ENCODE data around the gene KCNN3.

KCNN3 gene

GRCh38 chr1:154716614-154717527 is 153.2 kb downstream of the KCNN3 start:
- H3F3A ChIP-seq (ENCODE audit: insufficient read depth, low read length): peaks cover 12% of the 10 kb centered on the region
- H2AFZ ChIP-seq (ENCODE audit: low read length): no peak overlapping the region
- 0 out of 2 replicates have a peak, but pooled peaks cover 3% of the 10 kb centered on the region for H3K36me3 ChIP-seq (replicated peaks; ENCODE audit: insufficient read depth, low read length)
- DNase-seq: no peak
- H3K9me2 ChIP-seq (replicated peaks; ENCODE audit: insufficient read depth, low read length): no peaks in the 10 kb centered on the region
- no peaks in the 10 kb centered on the region for H3K9me3 ChIP-seq (replicated peaks; ENCODE audit: insufficient read depth, low read length)
- no peaks in the 10 kb centered on the region for H3K79me2 ChIP-seq (ENCODE audit: low read length)
- no peak overlapping the region for H3K4me3 ChIP-seq (ENCODE audit: low read length)
- H3K9ac ChIP-seq (ENCODE audit: low read length): no peak overlapping the region
- no peaks in the 10 kb centered on the region for H3K4me1 ChIP-seq (ENCODE audit: low read length)
- H4K20me1 ChIP-seq (ENCODE audit: insufficient read depth, low read length): no peaks in the 10 kb centered on the region
- H3K27ac ChIP-seq (ENCODE audit: low read length): no peak overlapping the region
- TF ChIP-seq EZH2 (optimal IDR thresholded peaks at IDR 0.05; ENCODE audit: low read depth, low read length): no peak
- TF ChIP-seq EZH2phosphoT487 (IDR thresholded peaks at IDR 0.05; ENCODE audit: low read length): no peak
- no peak for TF ChIP-seq CTCF (IDR thresholded peaks at IDR 0.05; ENCODE audit: low read length)
- H3K4me2 ChIP-seq (ENCODE audit: low read depth, low read length): no peak overlapping the region
- no peaks in the 10 kb centered on the region for H3K27me3 ChIP-seq (replicated peaks; ENCODE audit: insufficient read depth, low read length)

DNA sequence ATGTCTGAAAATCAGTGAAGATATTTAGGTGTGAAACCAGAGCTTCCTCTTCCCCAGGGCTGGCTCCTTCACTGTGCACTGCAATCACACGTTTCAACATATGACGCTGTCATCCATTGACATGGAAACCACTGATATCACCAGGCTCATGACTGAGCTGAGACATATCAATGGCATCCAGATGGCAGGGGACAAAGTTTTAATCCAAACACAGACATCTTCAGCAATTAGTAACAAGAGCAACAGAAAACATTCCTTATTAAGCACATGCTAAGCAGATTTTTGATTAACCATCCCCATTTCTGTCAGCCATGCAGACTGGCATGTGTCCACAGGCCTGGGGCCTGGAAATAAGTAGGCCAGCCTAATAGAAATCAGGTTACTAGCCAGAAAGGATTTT is 154.1 kb downstream of the KCNN3 start:
- no peak overlapping the region for H3K4me2 ChIP-seq (ENCODE audit: low read depth, low read length)
- H3F3A ChIP-seq (ENCODE audit: insufficient read depth, low read length): peaks cover 12% of the 10 kb centered on the region
- TF ChIP-seq CTCF (IDR thresholded peaks at IDR 0.05; ENCODE audit: low read length) (no peak), EZH2phosphoT487 (IDR thresholded peaks at IDR 0.05; ENCODE audit: low read length) (no peak), EZH2 (optimal IDR thresholded peaks at IDR 0.05; ENCODE audit: low read depth, low read length) (no peak)
- H3K4me1 ChIP-seq (ENCODE audit: low read length): no peaks in the 10 kb centered on the region
- no peak overlapping the region for H3K9ac ChIP-seq (ENCODE audit: low read length)
- no peaks in the 10 kb centered on the region for H3K79me2 ChIP-seq (ENCODE audit: low read length)
- 0 out of 2 replicates have a peak, but pooled peaks cover 3% of the 10 kb centered on the region for H3K36me3 ChIP-seq (replicated peaks; ENCODE audit: insufficient read depth, low read length)
- no peak for DNase-seq
- H3K9me2 ChIP-seq (replicated peaks; ENCODE audit: insufficient read depth, low read length): no peaks in the 10 kb centered on the region
- no peaks in the 10 kb centered on the region for H4K20me1 ChIP-seq (ENCODE audit: insufficient read depth, low read length)
- no peak overlapping the region for H3K4me3 ChIP-seq (ENCODE audit: low read length)
- H3K27ac ChIP-seq (ENCODE audit: low read length): no peak overlapping the region
- H3K27me3 ChIP-seq (replicated peaks; ENCODE audit: insufficient read depth, low read length): no peaks in the 10 kb centered on the region
- H3K9me3 ChIP-seq (replicated peaks; ENCODE audit: insufficient read depth, low read length): no peaks in the 10 kb centered on the region
- H2AFZ ChIP-seq (ENCODE audit: low read length): no peak overlapping the region

GRCh38 chr1:154715385-154715784 is 154.7 kb downstream of the KCNN3 start:
- H3K9ac ChIP-seq (ENCODE audit: low read length): no peak overlapping the region
- H3K9me3 ChIP-seq (replicated peaks; ENCODE audit: insufficient read depth, low read length): no peaks in the 10 kb centered on the region
- no peak overlapping the region for H2AFZ ChIP-seq (ENCODE audit: low read length)
- H3K27me3 ChIP-seq (replicated peaks; ENCODE audit: insufficient read depth, low read length): no peaks in the 10 kb centered on the region
- H3K36me3 ChIP-seq (replicated peaks; ENCODE audit: insufficient read depth, low read length): 0 out of 2 replicates have a peak, but pooled peaks cover 3% of the 10 kb centered on the region
- no peak overlapping the region for H3K27ac ChIP-seq (ENCODE audit: low read length)
- H4K20me1 ChIP-seq (ENCODE audit: insufficient read depth, low read length): no peaks in the 10 kb centered on the region
- H3F3A ChIP-seq (ENCODE audit: insufficient read depth, low read length): peaks cover 12% of the 10 kb centered on the region
- no peak for TF ChIP-seq EZH2 (optimal IDR thresholded peaks at IDR 0.05; ENCODE audit: low read depth, low read length)
- no peak for TF ChIP-seq EZH2phosphoT487 (IDR thresholded peaks at IDR 0.05; ENCODE audit: low read length)
- no peak for TF ChIP-seq CTCF (IDR thresholded peaks at IDR 0.05; ENCODE audit: low read length)
- H3K4me2 ChIP-seq (ENCODE audit: low read depth, low read length): no peak overlapping the region
- no peaks in the 10 kb centered on the region for H3K9me2 ChIP-seq (replicated peaks; ENCODE audit: insufficient read depth, low read length)
- DNase-seq: no peak
- H3K79me2 ChIP-seq (ENCODE audit: low read length): no peaks in the 10 kb centered on the region
- H3K4me1 ChIP-seq (ENCODE audit: low read length): no peaks in the 10 kb centered on the region
- H3K4me3 ChIP-seq (ENCODE audit: low read length): no peak overlapping the region
